Body of pancreas (tissue), 4 donors: ENCODE measurements around the gene PRKCB. TPM values are rescaled to one million over a fixed set of nuclear protein-coding genes. Genes with fewer than 3 reads are reported as not detected.
A peak's percentile ranks its signal among the peaks of the same experiment; 100 is the strongest.

ENCODE experiments used
- ATAC-seq: fragments of 150-250 bp; one replicate; pipeline ENCODE4 v1.9.1; 2016
- DNase-seq, 4 donors: peaks; one replicate each; pipeline ENCODE4 v3.0.0-alpha.2; 2019
- H3K27ac ChIP-seq, 4 donors: fragments of 200-600 bp; sonication (generic); 1 replicate in 3 of 4; 2 replicates in 1 of 4; pipeline versions ENCODE4 v1.5.1 to v1.6.1; 2016 to 2019; ENCODE audit warnings: mild to moderate bottlenecking in 1 of 4, mixed read lengths in 1 of 4, moderate library complexity in 1 of 4
- H3K27me3 ChIP-seq, 2 donors: fragments of 200-600 bp; sonication (generic); one replicate each; pipeline ENCODE4 v1.6.0; 2016; ENCODE audit warnings: mild to moderate bottlenecking in 1 of 2
- H3K36me3 ChIP-seq, 2 donors: fragments of 200-600 bp; sonication (generic); replicated peaks in 1 of 2; 2 replicates each; pipeline ENCODE4 v1.5.1; 2016; ENCODE audit warnings: low read depth in 2 of 2; ENCODE audit not compliant: insufficient read depth in 1 of 2
- H3K4me1 ChIP-seq: fragments of 200-600 bp; sonication (generic); one replicate; pipeline ENCODE4 v1.6.0; 2016
- H3K4me3 ChIP-seq, 2 donors: fragments of 200-600 bp; sonication (generic); 1 replicate in 1 of 2; 2 replicates in 1 of 2; pipeline ENCODE4 v1.5.1; 2016 to 2019
- H3K9me3 ChIP-seq, 3 donors: fragments of 200-600 bp; sonication (generic); 1 replicate in 2 of 3; 2 replicates in 1 of 3; pipeline ENCODE4 v1.5.1; 2016
- CTCF ChIP-seq, 7 experiments: fragments of 450-650 bp in 4 of 7; fragments of 200-600 bp in 3 of 7; sonication (generic) in 3 of 7; IDR thresholded peaks; one replicate each; pipeline ENCODE4 v1.5.1; 2016 to 2019; ENCODE audit warnings: antibody characterized with exemption in 7 of 7
- POLR2A ChIP-seq, 3 donors: fragments of 450-650 bp; IDR thresholded peaks; one replicate each; pipeline ENCODE4 v1.6.1; 2016; ENCODE audit warnings: antibody characterized with exemption in 3 of 3, mild to moderate bottlenecking in 2 of 3
- WGBS, 2 donors: methylation state at CpG; one replicate each; pipeline ENCODE4 v1.1.5; 2017; 5-methylcytosine and 5-hydroxymethylcytosine counted together
- intact Hi-C: fragments of 100-400 bp; cut with DNase I; formaldehyde crosslinking; loops from one replicate; pipeline ENCODE4 v1.15.1; 2023
- total RNA-seq, 2 donors: library from RNA; depleted of rRNA; stranded (reverse); fragments of >200 nt; gene quantifications; one replicate each; pipeline ENCODE4 v1.1.0, GENCODE V29; 2016

PRKCB gene
- total RNA-seq, 2 donors from 2014 or later, result 0.33 to 10.6 TPM

- WGBS, 2 donors, result 21 to 25% methylated on average over 7 of the region's 8 CpGs
- Histone ChIP-seq H3K4me1 (no peaks in the 10 kb centered on the region), H3K27ac (no peak overlapping the region), H3K9me3 (no peaks in the 10 kb centered on the region), H3K36me3 (no peaks in the 10 kb centered on the region), H3K4me3 (no peak overlapping the region), H3K27me3 (no peaks in the 10 kb centered on the region)
- DNase-seq (peak in 1 of 4 donors; percentile 7), ATAC-seq (no peak)
- TF ChIP-seq POLR2A (IDR thresholded peaks at IDR 0.05), result no peak
- no peak for TF ChIP-seq CTCF (IDR thresholded peaks at IDR 0.05)
- intact Hi-C loops, result no loop called here
These were observed 69.2 kb downstream of the PRKCB start for GRCh38 chr16:23905027-23905426.

- no peak overlapping the region for H3K4me3 ChIP-seq
- ATAC-seq, result no peak
- WGBS, 2 donors, result 67 to 84% methylated on average over 5 of the region's 5 CpGs
- H3K36me3 ChIP-seq, result no peaks in the 10 kb centered on the region
- intact Hi-C loops, result no loop called here
- DNase-seq, result no peak
- no peaks in the 10 kb centered on the region for H3K4me1 ChIP-seq
- no peak overlapping the region for H3K27ac ChIP-seq
- no peaks in the 10 kb centered on the region for H3K9me3 ChIP-seq
- no peaks in the 10 kb centered on the region for H3K27me3 ChIP-seq
- TF ChIP-seq CTCF (IDR thresholded peaks at IDR 0.05) (no peak), POLR2A (IDR thresholded peaks at IDR 0.05) (no peak)
These were observed 71.7 kb downstream of the PRKCB start for GRCh38 chr16:23907457-23907902.

GRCh38 chr16:23907903-23908302 is 72.1 kb downstream of the PRKCB start:
- H3K4me1 ChIP-seq, result no peaks in the 10 kb centered on the region

GRCh38 chr16:23908790-23909189 is 73.0 kb downstream of the PRKCB start:
- no peak overlapping the region for H3K4me3 ChIP-seq
- ATAC-seq, result no peak
- no peaks in the 10 kb centered on the region for H3K36me3 ChIP-seq
- no peak for TF ChIP-seq CTCF (IDR thresholded peaks at IDR 0.05)
- no peak for TF ChIP-seq POLR2A (IDR thresholded peaks at IDR 0.05)
- WGBS, 2 donors, result 62 to 69% methylated on average over 9 of the region's 9 CpGs
- DNase-seq, result no peak
- H3K27me3 ChIP-seq, result no peaks in the 10 kb centered on the region
- H3K27ac ChIP-seq, result no peak overlapping the region
- intact Hi-C loops, result no loop called here
- no peaks in the 10 kb centered on the region for H3K4me1 ChIP-seq
- no peaks in the 10 kb centered on the region for H3K9me3 ChIP-seq

More at GRCh38 chr16:23907903-23908302, 72.1 kb downstream of the PRKCB start:
- no peaks in the 10 kb centered on the region for H3K27me3 ChIP-seq
- no peaks in the 10 kb centered on the region for H3K36me3 ChIP-seq
- no peaks in the 10 kb centered on the region for H3K9me3 ChIP-seq
- intact Hi-C loops, result no loop called here
- DNase-seq (no peak), ATAC-seq (no peak)
- no peak overlapping the region for H3K27ac ChIP-seq
- H3K4me3 ChIP-seq, result no peak overlapping the region
- TF ChIP-seq CTCF (IDR thresholded peaks at IDR 0.05), result no peak
- WGBS, 2 donors, result 47 to 50% methylated on average over 7 of the region's 7 CpGs

- H3K36me3 ChIP-seq, result no peaks in the 10 kb centered on the region
- intact Hi-C loops, result no loop called here
- H3K9me3 ChIP-seq, result no peaks in the 10 kb centered on the region
- H3K4me3 ChIP-seq, result no peak overlapping the region
- DNase-seq (no peak), ATAC-seq (no peak)
- WGBS, 2 donors, result 60% methylated on average over 8 of the region's 8 CpGs
- no peak overlapping the region for H3K27ac ChIP-seq
- TF ChIP-seq POLR2A (IDR thresholded peaks at IDR 0.05), result no peak
- no peak for TF ChIP-seq CTCF (IDR thresholded peaks at IDR 0.05)
- no peaks in the 10 kb centered on the region for H3K27me3 ChIP-seq
- no peaks in the 10 kb centered on the region for H3K4me1 ChIP-seq
These were observed 74.1 kb downstream of the PRKCB start for GRCh38 chr16:23909792-23910418.
